Measurements from ENCODE around the gene RRM2.

The RRM2 gene

DNA sequence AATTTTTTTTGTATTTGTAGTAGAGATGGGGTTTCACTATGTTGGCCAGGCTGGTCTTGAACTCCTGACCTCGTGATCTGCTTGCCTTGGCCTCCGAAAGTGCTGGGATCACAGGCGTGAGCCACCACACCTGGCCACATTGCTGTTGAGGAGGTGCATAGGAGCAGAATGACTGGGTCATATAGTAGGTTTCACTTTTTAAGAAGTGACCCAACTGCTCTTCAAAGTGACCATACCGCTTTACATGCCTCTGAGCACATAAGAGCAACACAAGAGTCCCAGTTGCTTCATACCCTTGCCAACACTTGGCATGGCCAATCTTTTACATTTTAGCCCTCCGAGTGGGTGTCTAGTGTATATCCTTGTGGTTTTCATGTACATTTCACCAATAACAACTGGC lies 28.9 kb downstream of the RRM2 start:
- Histone ChIP-seq H3K4me1 (ENCODE audit: insufficient read depth, low read length, poor library complexity, severe bottlenecking) (no peaks in the 10 kb centered on the region), H3K36me3 (ENCODE audit: insufficient read depth, low read length) (peaks cover 80% of the 10 kb centered on the region; the same call in 1 of the 2 replicates), H3K9me3 (ENCODE audit: insufficient read depth, low read depth, low read length) (no peaks in the 10 kb centered on the region), H3K9me2 (replicated peaks; ENCODE audit: low read depth, low read length) (no peaks in the 10 kb centered on the region), H3K27me3 (ENCODE audit: insufficient read depth, low read length, poor library complexity, severe bottlenecking) (no peaks in the 10 kb centered on the region), H3K9ac (ENCODE audit: low read depth, low read length, poor library complexity, severe bottlenecking) (no peak overlapping the region), H3K4me2 (ENCODE audit: low read depth, low read length, poor library complexity, severe bottlenecking) (no peak overlapping the region), H3K79me2 (ENCODE audit: insufficient read depth, low read length) (peaks cover 35% of the 10 kb centered on the region), H3K4me3 (ENCODE audit: low read length, poor library complexity, severe bottlenecking) (no peak overlapping the region), H3F3A (ENCODE audit: low read depth) (peaks cover 2% of the 10 kb centered on the region; the same call in 1 of the 2 replicates), H2AFZ (ENCODE audit: low read length) (no peak overlapping the region), H4K20me1 (ENCODE audit: insufficient read depth, low read length, poor library complexity, severe bottlenecking) (no peaks in the 10 kb centered on the region)
- TF ChIP-seq CTCF (conservative IDR thresholded peaks at IDR 0.05; ENCODE audit: low read length) = no peak
- no peak for TF ChIP-seq EZH2phosphoT487 (IDR thresholded peaks at IDR 0.05; ENCODE audit: borderline replicate concordance)

GRCh38 chr2:10157293-10157692 lies 34.8 kb downstream of the RRM2 start:
- Histone ChIP-seq H3K36me3 (ENCODE audit: insufficient read depth, low read length) (peaks cover 80% of the 10 kb centered on the region; the same call in 1 of the 2 replicates), H3K9me3 (ENCODE audit: insufficient read depth, low read depth, low read length) (no peaks in the 10 kb centered on the region), H3K27me3 (ENCODE audit: insufficient read depth, low read length, poor library complexity, severe bottlenecking) (no peaks in the 10 kb centered on the region), H4K20me1 (ENCODE audit: insufficient read depth, low read length, poor library complexity, severe bottlenecking) (no peaks in the 10 kb centered on the region), H3K79me2 (ENCODE audit: insufficient read depth, low read length) (peaks cover 13% of the 10 kb centered on the region; the same call in 1 of the 2 replicates), H3K4me3 (ENCODE audit: low read length, poor library complexity, severe bottlenecking) (no peak overlapping the region), H3K4me2 (ENCODE audit: low read depth, low read length, poor library complexity, severe bottlenecking) (no peak overlapping the region), H3K9ac (ENCODE audit: low read depth, low read length, poor library complexity, severe bottlenecking) (no peak overlapping the region), H3F3A (ENCODE audit: low read depth) (no peaks in the 10 kb centered on the region), H3K4me1 (ENCODE audit: insufficient read depth, low read length, poor library complexity, severe bottlenecking) (peaks cover 11% of the 10 kb centered on the region), H3K9me2 (replicated peaks; ENCODE audit: low read depth, low read length) (no peaks in the 10 kb centered on the region), H2AFZ (ENCODE audit: low read length) (no peak overlapping the region)
- no peak for TF ChIP-seq EZH2phosphoT487 (IDR thresholded peaks at IDR 0.05; ENCODE audit: borderline replicate concordance)
- TF ChIP-seq CTCF (conservative IDR thresholded peaks at IDR 0.05; ENCODE audit: low read length) = no peak

- Histone ChIP-seq H3K4me3 (ENCODE audit: low read length, poor library complexity, severe bottlenecking) (no peak overlapping the region), H4K20me1 (ENCODE audit: insufficient read depth, low read length, poor library complexity, severe bottlenecking) (no peaks in the 10 kb centered on the region), H3K4me1 (ENCODE audit: insufficient read depth, low read length, poor library complexity, severe bottlenecking) (peaks cover 11% of the 10 kb centered on the region), H3K36me3 (ENCODE audit: insufficient read depth, low read length) (peaks cover 71% of the 10 kb centered on the region; the same call in 1 of the 2 replicates), H3K9ac (ENCODE audit: low read depth, low read length, poor library complexity, severe bottlenecking) (no peak overlapping the region), H3K9me2 (replicated peaks; ENCODE audit: low read depth, low read length) (no peaks in the 10 kb centered on the region), H3K4me2 (ENCODE audit: low read depth, low read length, poor library complexity, severe bottlenecking) (no peak overlapping the region), H2AFZ (ENCODE audit: low read length) (no peak overlapping the region), H3F3A (ENCODE audit: low read depth) (no peaks in the 10 kb centered on the region), H3K27me3 (ENCODE audit: insufficient read depth, low read length, poor library complexity, severe bottlenecking) (no peaks in the 10 kb centered on the region), H3K79me2 (ENCODE audit: insufficient read depth, low read length) (peaks cover 3% of the 10 kb centered on the region; the same call in 1 of the 2 replicates), H3K9me3 (ENCODE audit: insufficient read depth, low read depth, low read length) (no peaks in the 10 kb centered on the region)
- no peak for TF ChIP-seq CTCF (conservative IDR thresholded peaks at IDR 0.05; ENCODE audit: low read length)
- TF ChIP-seq EZH2phosphoT487 (IDR thresholded peaks at IDR 0.05; ENCODE audit: borderline replicate concordance) = no peak
Measured at GRCh38 chr2:10158681-10159080, 36.1 kb downstream of the RRM2 start.

Data from Loucy (cell line).